HG02759 (cell line): ENCODE data around the gene BBS12.

Experiments used
- ATAC-seq: cut with Tn5 transposase; IDR thresholded peaks from one replicate; pipeline ENCODE4 v1.9.1; 2021; ENCODE audit warnings: mild to moderate bottlenecking, moderate library complexity; ENCODE audit not compliant: unreplicated experiment

BBS12 gene

GRCh38 chr4:122712782-122713181 lies 19.7 kb upstream of the BBS12 start:
- no peak for ATAC-seq

- no peak for ATAC-seq
Observed at GRCh38 chr4:122715221-122715620, 17.3 kb upstream of the BBS12 start.

GRCh38 chr4:122716825-122717448 lies 15.6 kb upstream of the BBS12 start:
- peak; percentile 89 for ATAC-seq

- ATAC-seq = no peak
Observed at GRCh38 chr4:122718281-122718680, 14.2 kb upstream of the BBS12 start.

- no peak for ATAC-seq
Observed at GRCh38 chr4:122722256-122722655, 10.2 kb upstream of the BBS12 start.

- ATAC-seq = no peak
Observed at GRCh38 chr4:122728856-122729255, 3.6 kb upstream of the BBS12 start.

- ATAC-seq = no peak
Observed at GRCh38 chr4:122731676-122732075, 828 bp upstream of the BBS12 start.

- ATAC-seq = no peak
Observed at GRCh38 chr4:122733787-122734120, 1.2 kb downstream of the BBS12 start.

GRCh38 chr4:122739174-122739573 lies 6.7 kb downstream of the BBS12 start:
- no peak for ATAC-seq

- ATAC-seq = no peak
Observed at GRCh38 chr4:122742933-122743829, 10.7 kb downstream of the BBS12 start.

GRCh38 chr4:122744229-122744628 lies 11.7 kb downstream of the BBS12 start:
- ATAC-seq = no peak

GRCh38 chr4:122746485-122746965 lies 14.0 kb downstream of the BBS12 start:
- no peak for ATAC-seq

GRCh38 chr4:122747068-122747467 lies 14.6 kb downstream of the BBS12 start:
- no peak for ATAC-seq

GRCh38 chr4:122747883-122748282 lies 15.4 kb downstream of the BBS12 start:
- no peak for ATAC-seq

GRCh38 chr4:122749704-122750454 lies 17.4 kb downstream of the BBS12 start:
- ATAC-seq = no peak

- no peak for ATAC-seq
Observed at GRCh38 chr4:122755675-122756074, 23.2 kb downstream of the BBS12 start.

- ATAC-seq = peak; percentile 50
Observed at GRCh38 chr4:122758033-122758432, 25.5 kb downstream of the BBS12 start.

- no peak for ATAC-seq
Observed at GRCh38 chr4:122759639-122760310, 27.3 kb downstream of the BBS12 start.

GRCh38 chr4:122762520-122762919 lies 30.0 kb downstream of the BBS12 start:
- no peak for ATAC-seq

GRCh38 chr4:122762966-122763716 lies 30.6 kb downstream of the BBS12 start:
- no peak for ATAC-seq
